Spleen (tissue), 11 donors: ENCODE measurements around the gene KRTAP4-11. TPM values are rescaled to one million over a fixed set of nuclear protein-coding genes. Genes with fewer than 3 reads are reported as not detected.
"Not testable (repeated sequence)": the region's sequence is repeated elsewhere in the genome, so short reads cannot be mapped to it uniquely, and the experiment has no call there.

ENCODE experiments used
- DNase-seq: peaks from one replicate; pipeline ENCODE4 v3.0.0-alpha.2; 2020
- H3K27ac ChIP-seq, 8 donors: fragments of 200-600 bp; sonication (generic) in 7 of 8; 1 replicate in 4 of 8; 2 replicates in 4 of 8; pipeline versions ENCODE4 v1.5.0 to v1.8.0; 2016 to 2021; ENCODE audit warnings: inconsistent platforms in 4 of 8, mild to moderate bottlenecking in 4 of 8, moderate library complexity in 1 of 8
- H3K27me3 ChIP-seq, 7 donors: fragments of 200-600 bp; sonication (generic) in 6 of 7; replicated peaks in 1 of 7; 1 replicate in 4 of 7; 2 replicates in 3 of 7; pipeline versions ENCODE4 v1.5.0 to v1.8.0; 2016 to 2021; ENCODE audit warnings: inconsistent platforms in 3 of 7, mild to moderate bottlenecking in 1 of 7
- H3K36me3 ChIP-seq, 6 donors: fragments of 200-600 bp; sonication (generic) in 5 of 6; 1 replicate in 4 of 6; 2 replicates in 2 of 6; pipeline versions ENCODE4 v1.5.0 to v1.8.0; 2016 to 2021; ENCODE audit warnings: inconsistent platforms in 2 of 6
- H3K4me1 ChIP-seq, 6 donors: fragments of 200-600 bp; sonication (generic) in 5 of 6; 1 replicate in 3 of 6; 2 replicates in 3 of 6; pipeline versions ENCODE4 v1.5.0 to v1.8.0; 2016 to 2021; ENCODE audit warnings: inconsistent platforms in 3 of 6
- H3K4me3 ChIP-seq, 8 donors: fragments of 200-600 bp; sonication (generic) in 7 of 8; 1 replicate in 4 of 8; 2 replicates in 4 of 8; pipeline versions ENCODE4 v1.5.0 to v1.8.0; 2016 to 2021; ENCODE audit warnings: inconsistent platforms in 4 of 8, mild to moderate bottlenecking in 4 of 8, moderate library complexity in 2 of 8
- H3K9me3 ChIP-seq, 8 donors: fragments of 200-600 bp; sonication (generic) in 7 of 8; 1 replicate in 4 of 8; 2 replicates in 4 of 8; pipeline versions ENCODE4 v1.5.0 to v1.8.0; 2016 to 2021; ENCODE audit warnings: inconsistent platforms in 4 of 8
- CTCF ChIP-seq, 11 experiments: fragments of 200-600 bp in 7 of 11; fragments of 450-650 bp in 4 of 11; sonication (generic) in 4 of 11; IDR thresholded peaks in 8 of 11; conservative IDR thresholded peaks in 3 of 11; 1 replicate in 7 of 11; 2 replicates in 4 of 11; pipeline versions ENCODE4 v1.4.0 to v1.8.0; 2016 to 2021; ENCODE audit warnings: antibody characterized with exemption in 11 of 11, inconsistent platforms in 4 of 11, mild to moderate bottlenecking in 1 of 11
- POLR2A ChIP-seq, 3 donors: fragments of 450-650 bp; IDR thresholded peaks; one replicate each; pipeline ENCODE4 v1.5.1; 2017; ENCODE audit warnings: antibody characterized with exemption in 3 of 3, mild to moderate bottlenecking in 1 of 3
- POLR2AphosphoS5 ChIP-seq, 3 donors: sonication (generic); formaldehyde crosslinking; IDR thresholded peaks; one replicate each; pipeline ENCODE4 v1.5.1; 2017; ENCODE audit warnings: antibody characterized with exemption in 3 of 3
- WGBS, 5 donors: extraction: QIAGEN DNeasy Blood & Tissue Kit in 3 of 5; methylation state at CpG; one replicate each; pipeline versions ENCODE4 v1.1.5 to v1.1.7; 2013 to 2018; 5-methylcytosine and 5-hydroxymethylcytosine counted together
- intact Hi-C: fragments of 100-400 bp; cut with DNase I; formaldehyde crosslinking; loops from one replicate; pipeline ENCODE4 v1.15.0; 2023; ENCODE audit warnings: low total_unique reads
- polyA plus RNA-seq, 3 donors: library from polyadenylated mRNA; stranded (reverse); fragments of 200-250 nt; gene quantifications; one replicate each; pipeline ENCODE4 v1.2.1, GENCODE V29; 2013
- total RNA-seq, 7 donors: library from RNA; depleted of rRNA in 3 of 7; stranded (reverse); fragments of >200 nt in 3 of 7; fragmentation: NEBNext Ultra II Directional in 4 of 7; extraction: Animal tissue kit (Norgen Biotek cat#: 25700) in 4 of 7; gene quantifications; one replicate each; pipeline versions ENCODE4 v1.1.0 to v1.2.1, GENCODE V29; 2016 to 2021
- donor health status: healthy with polysubstance abuse.
- donor health status: DM: no; HTN: no; CAD: no; lungs with moderate emphysema.
- donor health status: DM: no; HTN: no; CAD: no.
- donor health status: Bipolar disorder and iron deficiency.
- donor health status: healthy.
- donor health status: DM: no; HTN: no; CAD: no.
- donor health status: DM: yes; HTN: yes; CAD: no.

The KRTAP4-11 gene
- total and polyA plus RNA-seq, 10 donors = not detected

GRCh38 chr17:41103896-41104295, 14.3 kb downstream of the KRTAP4-11 start:
- peaks cover 0 to 6% (median 0%) of the 10 kb centered on the region in 7 donors for H3K27me3 ChIP-seq
- no peak overlapping the region for H3K27ac ChIP-seq
- H3K36me3 ChIP-seq = no peaks in the 10 kb centered on the region
- H3K4me3 ChIP-seq = no peak overlapping the region
- no peaks in the 10 kb centered on the region for H3K9me3 ChIP-seq
- WGBS, 5 donors = 94 to 98% (median 95%) methylated on average over 1 of the region's 1 CpG
- intact Hi-C loops = no loop called here
- H3K4me1 ChIP-seq = peaks cover 0 to 14% (median 6%) of the 10 kb centered on the region in 6 donors
- TF ChIP-seq CTCF (IDR thresholded peaks at IDR 0.05 in 8 of 11, conservative IDR thresholded peaks at IDR 0.05 in 3 of 11) = no peak
- TF ChIP-seq POLR2AphosphoS5 (IDR thresholded peaks at IDR 0.05) = no peak
- no peak for TF ChIP-seq POLR2A (IDR thresholded peaks at IDR 0.05)
- DNase-seq = no peak

GRCh38 chr17:41101586-41102259, 16.4 kb downstream of the KRTAP4-11 start, which contains the start of gene KRTAP4-16:
KRTAP4-16 (minus strand) TSS chr17:41102209; CDS start chr17:41102209, 0 bp downstream.
- DNase-seq = peak; percentile 62
- 62 to 73% (median 66%) methylated on average over 9 to 10 of the region's 10 CpGs for WGBS, 5 donors
- no peaks in the 10 kb centered on the region for H3K9me3 ChIP-seq
- H3K4me1 ChIP-seq = peaks cover 0 to 9% (median 0%) of the 10 kb centered on the region in 6 donors
- peaks cover 0 to 4% (median 0%) of the 10 kb centered on the region in 7 donors for H3K27me3 ChIP-seq
- H3K36me3 ChIP-seq = no peaks in the 10 kb centered on the region
- H3K4me3 ChIP-seq = no peak within 1 kb of the TSS
- TF ChIP-seq POLR2AphosphoS5 (IDR thresholded peaks at IDR 0.05) = no peak
- no peak for TF ChIP-seq POLR2A (IDR thresholded peaks at IDR 0.05)
- TF ChIP-seq CTCF (IDR thresholded peaks at IDR 0.05 in 8 of 11, conservative IDR thresholded peaks at IDR 0.05 in 3 of 11) = no peak
- intact Hi-C loops = no loop called here
- no peak within 1 kb of the TSS for H3K27ac ChIP-seq

- WGBS, 5 donors = 10 to 25% (median 18%) methylated on average over 7 of the region's 7 CpGs
- H3K9me3 ChIP-seq, DNase-seq, H3K36me3 ChIP-seq, H3K4me3 ChIP-seq, H3K4me1 ChIP-seq, H3K27me3 ChIP-seq, intact Hi-C loops: not testable (repeated sequence)
- H3K27ac ChIP-seq = peak overlapping the region in 4 of 8 donors; percentile 18 to 47 (median 43)
These were observed 18.3 kb downstream of the KRTAP4-11 start for GRCh38 chr17:41099682-41100480.

GRCh38 chr17:41098481-41098880, 19.7 kb downstream of the KRTAP4-11 start:
- DNase-seq = no peak
- intact Hi-C loops = no loop called here
- WGBS, 5 donors = 85 to 94% (median 89%) methylated on average over 6 of the region's 6 CpGs
- peaks cover 0 to 9% (median 0%) of the 10 kb centered on the region in 6 donors for H3K4me1 ChIP-seq
- peaks cover 0 to 9% (median 0%) of the 10 kb centered on the region in 7 donors for H3K27me3 ChIP-seq
- H3K9me3 ChIP-seq = peaks cover 0 to 2% (median 0%) of the 10 kb centered on the region in 8 donors
- H3K36me3 ChIP-seq = no peaks in the 10 kb centered on the region
- TF ChIP-seq POLR2AphosphoS5 (IDR thresholded peaks at IDR 0.05) (no peak), CTCF (IDR thresholded peaks at IDR 0.05 in 8 of 11, conservative IDR thresholded peaks at IDR 0.05 in 3 of 11) (no peak), POLR2A (IDR thresholded peaks at IDR 0.05) (no peak)
- H3K4me3 ChIP-seq = no peak overlapping the region
- H3K27ac ChIP-seq = no peak overlapping the region
